Activated T-helper 1 cell treated with anti-CD3 and anti-CD28 coated beads, Interleukin-12 subunit alpha, Interleukin-12 subunit beta, Interleukin-2, Interleukin-4 antibody, amounts not matched to agents 30 ng/mL and 10 ng/mL and 1 ng/mL, durations not matched to agents 14 hours and 24 hours and 36 hours (primary cell): Measurements from ENCODE around the gene GINS1. TPM values are rescaled to one million over a fixed set of nuclear protein-coding genes. Genes with fewer than 3 reads are reported as not detected.

Experiments used
- DNase-seq: peaks from one replicate; pipeline ENCODE4 v3.0.0; 2021; ENCODE audit warnings: low spot score
- H3K27ac Mint-ChIP-seq: one replicate; pipeline ENCODE4 v1.8.0; 2021; ENCODE audit warnings: mild to moderate bottlenecking, mixed read lengths
- H3K27me3 Mint-ChIP-seq: one replicate; pipeline ENCODE4 v1.8.0; 2022; ENCODE audit warnings: mild to moderate bottlenecking, moderate library complexity, mixed read lengths; ENCODE audit not compliant: insufficient read depth
- H3K36me3 Mint-ChIP-seq: one replicate; pipeline ENCODE4 v1.8.0; 2021; ENCODE audit warnings: low read depth, mixed read lengths
- H3K4me1 Mint-ChIP-seq: one replicate; pipeline ENCODE4 v1.8.0; 2021; ENCODE audit warnings: low read depth, mixed read lengths
- H3K4me3 Mint-ChIP-seq: one replicate; pipeline ENCODE4 v1.8.0; 2021; ENCODE audit warnings: mild to moderate bottlenecking, moderate library complexity, mixed read lengths
- H3K9me3 Mint-ChIP-seq: one replicate; pipeline ENCODE4 v1.8.0; 2021; ENCODE audit warnings: mixed read lengths
- intact Hi-C: fragments of 100-400 bp; cut with micrococcal nuclease; formaldehyde crosslinking; loops from one replicate; pipeline ENCODE4 v1.15.1; 2024
- total RNA-seq: library from RNA; stranded (reverse); gene quantifications from 2 replicates; pipeline ENCODE4 v1.2.3, GENCODE V29; 2022

GINS1 gene
- total RNA-seq = 39.6 and 40.1 TPM in 2 replicates

DNA sequence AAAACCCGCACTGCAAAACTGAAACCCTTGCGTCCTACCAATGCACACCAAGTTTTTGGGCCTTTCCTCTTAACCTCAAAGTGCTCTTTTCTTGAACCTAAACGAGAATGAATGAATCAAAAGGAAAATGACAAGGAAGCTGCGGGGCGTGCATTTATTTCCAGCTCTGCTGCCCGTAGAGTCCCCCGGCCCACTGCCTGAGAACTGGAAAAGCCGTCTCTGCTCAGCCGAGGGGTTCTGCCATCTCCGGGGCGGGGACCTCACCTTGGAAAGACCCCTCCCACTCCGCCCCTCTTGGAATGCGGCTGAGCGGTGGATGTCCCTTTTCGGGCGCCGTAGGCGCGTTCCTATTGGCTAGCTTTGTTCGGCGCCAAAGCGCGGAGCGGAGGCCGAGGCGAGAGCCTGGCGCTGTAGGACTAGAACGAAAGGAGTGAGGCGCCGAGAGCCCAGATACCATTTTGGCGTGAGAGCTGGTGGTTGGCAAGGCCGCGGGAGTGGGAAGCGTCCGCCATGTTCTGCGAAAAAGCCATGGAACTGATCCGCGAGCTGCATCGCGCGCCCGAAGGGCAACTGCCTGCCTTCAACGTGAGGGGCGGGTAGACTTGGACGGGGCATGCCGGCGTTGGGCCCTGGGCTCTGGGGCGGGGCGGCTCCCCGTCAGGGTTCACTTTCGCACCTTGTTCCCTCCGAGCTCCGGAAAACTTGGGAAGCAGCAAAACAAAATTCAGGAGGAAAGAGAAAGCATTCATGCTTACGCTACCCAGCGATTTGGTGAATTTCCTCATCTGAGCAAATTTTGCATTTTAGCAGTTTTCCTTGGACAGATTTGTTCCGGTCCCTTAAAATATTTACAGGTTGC is at the start of gene GINS1:
GINS1 (plus strand) TSS at position 363 of the 859 bp plus-strand sequence; CDS start at position 511, 148 bp downstream.
- H3K27ac Mint-ChIP-seq = peak within 1 kb of the TSS; percentile 87

DNA sequence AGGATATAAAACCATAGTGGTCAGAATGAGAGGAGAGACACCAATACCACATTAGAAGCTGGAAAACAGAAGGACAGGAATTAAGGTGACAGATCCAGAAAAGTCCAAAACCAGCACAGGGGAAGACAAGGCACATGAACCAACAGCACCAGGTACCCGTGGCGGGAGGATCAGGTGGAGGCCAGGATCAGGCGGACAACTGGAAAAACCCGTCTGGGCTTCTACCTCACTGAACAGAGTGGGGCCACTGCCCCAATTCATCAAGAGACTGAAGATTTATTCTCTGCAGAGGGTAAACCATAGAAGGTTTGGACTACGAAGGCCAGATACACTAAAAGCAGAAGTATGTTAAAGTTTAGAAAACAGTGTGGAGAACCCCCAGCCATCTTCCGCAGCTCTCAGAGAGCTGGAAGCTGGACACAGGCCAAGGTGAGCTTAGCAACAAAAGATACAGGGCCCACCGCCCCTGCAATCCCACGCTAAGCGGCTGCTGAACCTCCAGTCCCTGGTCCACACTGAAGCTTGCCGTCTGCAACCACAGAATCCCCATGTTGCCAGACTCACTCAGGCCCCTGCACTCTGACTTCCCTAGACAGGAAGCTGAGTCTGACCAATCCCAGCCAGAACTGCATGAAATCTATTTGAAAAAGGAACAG is 46.7 kb upstream of the GINS1 start:
- Mint-ChIP-seq H3K4me1 (peaks cover 21% of the 10 kb centered on the region), H3K27ac (no peak overlapping the region), H3K4me3 (no peak overlapping the region), H3K9me3 (no peaks in the 10 kb centered on the region), H3K27me3 (no peaks in the 10 kb centered on the region), H3K36me3 (peaks cover 2% of the 10 kb centered on the region)
- intact Hi-C loops = no loop called here
- no peak for DNase-seq

More for the DNA sequence above, at the start of gene GINS1:
- peak; percentile 85 for DNase-seq
- H3K36me3 Mint-ChIP-seq = peaks cover 6% of the 10 kb centered on the region
- H3K4me1 Mint-ChIP-seq = peaks cover 27% of the 10 kb centered on the region
- no peaks in the 10 kb centered on the region for H3K27me3 Mint-ChIP-seq
- peak within 1 kb of the TSS; percentile 86 for H3K4me3 Mint-ChIP-seq
- intact Hi-C loops = loop anchor here (1.0 to 10.0 kb wide), 11 partner anchors 17 to 1985 kb away; partner anchors contain the start of genes ABHD12, ACSS1, CST7 and NANP
- peaks cover 16% of the 10 kb centered on the region for H3K9me3 Mint-ChIP-seq

DNA sequence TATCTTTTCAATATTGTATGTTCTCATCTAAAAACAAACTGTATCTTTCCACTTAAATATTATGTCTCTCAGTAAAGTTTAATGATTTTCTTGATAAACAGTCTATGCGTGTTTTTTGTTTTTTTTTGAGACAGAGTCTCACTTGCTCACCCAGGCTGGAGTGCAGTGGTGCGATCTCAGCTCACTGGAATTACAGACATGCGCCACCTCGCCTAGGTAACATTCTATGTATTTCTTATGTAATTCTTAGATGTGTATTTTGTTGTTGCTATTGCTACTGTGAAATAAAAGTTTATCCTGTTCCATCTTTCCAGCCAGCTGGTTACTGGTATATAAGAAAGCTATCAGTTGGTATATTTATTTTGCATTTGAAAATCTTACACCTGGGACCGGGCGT is 46.2 kb upstream of the GINS1 start:
- DNase-seq = no peak
- Mint-ChIP-seq H3K27ac (no peak overlapping the region), H3K9me3 (no peaks in the 10 kb centered on the region), H3K4me3 (no peak overlapping the region), H3K27me3 (no peaks in the 10 kb centered on the region), H3K4me1 (peaks cover 17% of the 10 kb centered on the region), H3K36me3 (peaks cover 2% of the 10 kb centered on the region)
- intact Hi-C loops = no loop called here

DNA sequence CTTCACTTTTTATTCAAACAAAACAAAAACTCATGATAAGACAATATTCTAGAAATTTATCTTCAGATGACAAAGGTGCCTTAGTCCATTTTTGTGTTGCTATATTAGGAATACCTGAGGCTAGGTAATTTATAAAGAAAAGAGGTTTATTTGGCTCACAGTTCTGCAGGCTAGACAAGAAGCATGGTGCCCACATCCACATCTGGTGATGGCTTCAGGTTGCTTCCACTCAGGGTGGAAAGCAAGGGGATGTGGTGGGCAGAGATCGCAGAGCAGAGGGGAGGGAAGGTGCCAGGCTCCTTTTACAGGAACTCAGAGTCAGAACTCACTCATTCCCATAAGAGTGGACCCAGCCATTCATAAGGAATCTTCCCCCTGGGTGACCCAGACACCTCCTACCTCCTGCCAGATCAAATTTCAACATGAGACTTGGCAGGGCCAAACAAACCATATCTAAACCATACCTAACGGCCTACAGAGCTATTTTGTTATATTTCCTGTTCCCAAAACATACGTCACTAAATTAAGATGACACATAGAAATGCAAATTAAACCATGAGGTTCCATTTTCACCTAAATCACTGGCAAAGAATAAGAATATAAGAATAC is 43.2 kb upstream of the GINS1 start:
- no peaks in the 10 kb centered on the region for H3K27me3 Mint-ChIP-seq
- H3K9me3 Mint-ChIP-seq = no peaks in the 10 kb centered on the region
- no peak overlapping the region for H3K4me3 Mint-ChIP-seq
- intact Hi-C loops = no loop called here
- H3K4me1 Mint-ChIP-seq = peaks cover 4% of the 10 kb centered on the region
- DNase-seq = no peak
- H3K36me3 Mint-ChIP-seq = peaks cover 7% of the 10 kb centered on the region
- no peak overlapping the region for H3K27ac Mint-ChIP-seq

DNA sequence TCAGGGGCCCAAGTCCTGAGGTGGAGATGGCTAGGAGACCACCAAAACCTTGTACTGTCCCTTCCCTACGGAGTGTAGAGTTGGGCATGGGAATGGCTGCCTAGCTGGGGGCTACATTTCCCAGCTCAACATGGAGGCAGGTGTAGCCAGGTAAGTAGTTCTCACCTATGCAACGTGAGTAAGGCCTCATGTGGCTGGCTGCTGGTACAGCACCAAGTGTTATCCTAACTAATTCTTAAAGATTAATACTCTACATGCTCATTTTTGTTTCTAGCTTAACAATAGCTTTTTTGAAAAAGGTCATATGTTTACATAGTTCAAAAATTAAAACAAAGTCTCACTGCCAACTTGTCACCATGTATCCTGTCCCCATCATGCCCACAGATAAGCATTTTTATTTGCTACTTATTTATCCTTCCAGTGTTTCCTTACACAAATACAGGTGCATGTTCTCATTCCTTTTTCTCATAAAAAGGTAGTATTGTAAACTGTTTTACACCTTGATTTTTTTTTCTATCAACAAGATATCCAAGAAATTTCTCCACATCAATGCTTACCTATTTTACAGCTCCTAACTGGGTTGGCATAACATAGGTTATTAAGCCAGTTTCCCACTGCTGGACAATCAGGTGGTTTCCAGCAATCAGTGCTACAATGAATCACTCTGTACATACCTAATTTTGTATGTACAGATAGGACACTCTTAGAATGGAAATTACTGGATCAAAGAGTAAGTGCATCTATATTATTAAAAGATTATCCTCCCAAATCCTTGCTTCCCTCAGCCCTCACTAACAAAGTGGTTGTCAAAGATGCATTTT is 42.4 kb upstream of the GINS1 start:
- DNase-seq = no peak
- H3K36me3 Mint-ChIP-seq = peaks cover 7% of the 10 kb centered on the region
- H3K4me1 Mint-ChIP-seq = peaks cover 4% of the 10 kb centered on the region
- H3K27ac Mint-ChIP-seq = no peak overlapping the region
- H3K4me3 Mint-ChIP-seq = no peak overlapping the region
- no peaks in the 10 kb centered on the region for H3K27me3 Mint-ChIP-seq
- intact Hi-C loops = no loop called here
- no peaks in the 10 kb centered on the region for H3K9me3 Mint-ChIP-seq

DNA sequence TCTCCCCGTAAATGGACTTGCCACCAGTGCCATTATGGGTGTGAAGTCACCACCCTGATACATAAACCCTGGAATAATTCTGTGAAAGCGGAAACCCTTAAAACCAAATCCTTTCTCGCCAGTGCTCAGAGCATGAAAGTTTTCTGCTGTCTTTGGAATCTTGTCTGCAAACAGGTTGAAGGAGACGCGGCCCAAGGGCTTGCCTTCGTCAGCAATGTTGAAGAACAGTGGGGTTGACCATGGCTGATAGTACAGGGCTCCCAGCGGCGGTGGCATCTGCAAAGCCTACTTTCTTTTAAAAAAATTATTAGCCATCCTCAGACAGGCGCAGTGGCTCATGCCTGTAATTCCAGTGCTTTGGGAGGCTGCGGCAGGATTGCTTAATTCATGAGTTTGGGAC is 38.9 kb upstream of the GINS1 start:
- H3K9me3 Mint-ChIP-seq = no peaks in the 10 kb centered on the region
- H3K27ac Mint-ChIP-seq = no peak overlapping the region
- no peak for DNase-seq
- H3K4me1 Mint-ChIP-seq = peaks cover 24% of the 10 kb centered on the region
- intact Hi-C loops = no loop called here
- H3K36me3 Mint-ChIP-seq = peaks cover 8% of the 10 kb centered on the region
- no peaks in the 10 kb centered on the region for H3K27me3 Mint-ChIP-seq
- H3K4me3 Mint-ChIP-seq = no peak overlapping the region

DNA sequence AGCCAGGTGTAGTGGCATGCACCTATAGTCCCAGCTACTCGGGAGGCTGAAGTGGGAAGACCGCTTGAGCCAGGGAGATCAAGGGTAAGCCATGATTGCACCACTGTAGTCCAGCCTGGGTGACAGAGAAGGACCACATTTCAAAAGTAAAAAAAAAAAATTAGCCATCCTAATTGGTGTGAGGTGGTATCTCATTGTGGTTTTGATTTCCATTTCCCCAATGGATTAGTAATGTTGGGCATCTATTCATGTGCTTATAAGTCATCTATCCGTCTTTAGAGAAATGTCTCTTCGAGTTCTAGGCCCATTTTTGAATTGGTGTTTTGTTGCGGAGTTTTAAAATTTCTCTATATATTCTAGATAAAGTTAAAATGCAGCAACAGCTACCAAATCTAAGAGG is 38.5 kb upstream of the GINS1 start:
- H3K27me3 Mint-ChIP-seq = no peaks in the 10 kb centered on the region
- H3K36me3 Mint-ChIP-seq = peaks cover 10% of the 10 kb centered on the region
- H3K4me1 Mint-ChIP-seq = peaks cover 24% of the 10 kb centered on the region
- no peak overlapping the region for H3K27ac Mint-ChIP-seq
- H3K9me3 Mint-ChIP-seq = no peaks in the 10 kb centered on the region
- no peak overlapping the region for H3K4me3 Mint-ChIP-seq
- DNase-seq = no peak
- intact Hi-C loops = no loop called here

DNA sequence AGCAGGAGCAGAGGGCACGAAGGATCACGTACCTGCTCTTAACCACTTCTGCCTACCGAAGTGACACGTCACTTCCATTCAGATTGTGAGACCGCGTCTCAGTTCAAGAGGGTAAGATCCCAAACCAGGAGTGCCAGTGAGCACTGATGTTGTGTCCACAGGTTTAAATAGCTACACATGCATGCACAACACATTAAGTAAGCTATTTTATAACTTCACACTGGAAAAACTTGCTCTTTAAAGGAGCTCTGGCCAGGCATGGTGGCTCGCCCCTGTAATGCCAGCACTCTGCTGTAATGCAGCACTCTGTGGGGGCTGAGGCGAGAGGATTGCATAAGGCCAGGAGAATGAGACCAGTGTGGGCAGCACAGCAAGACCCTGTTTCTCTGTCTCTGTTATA is 37.9 kb upstream of the GINS1 start:
- no peak for DNase-seq
- H3K36me3 Mint-ChIP-seq = peaks cover 14% of the 10 kb centered on the region
- no peaks in the 10 kb centered on the region for H3K9me3 Mint-ChIP-seq
- no peak overlapping the region for H3K4me3 Mint-ChIP-seq
- H3K4me1 Mint-ChIP-seq = peaks cover 24% of the 10 kb centered on the region
- intact Hi-C loops = no loop called here
- no peaks in the 10 kb centered on the region for H3K27me3 Mint-ChIP-seq
- no peak overlapping the region for H3K27ac Mint-ChIP-seq

DNA sequence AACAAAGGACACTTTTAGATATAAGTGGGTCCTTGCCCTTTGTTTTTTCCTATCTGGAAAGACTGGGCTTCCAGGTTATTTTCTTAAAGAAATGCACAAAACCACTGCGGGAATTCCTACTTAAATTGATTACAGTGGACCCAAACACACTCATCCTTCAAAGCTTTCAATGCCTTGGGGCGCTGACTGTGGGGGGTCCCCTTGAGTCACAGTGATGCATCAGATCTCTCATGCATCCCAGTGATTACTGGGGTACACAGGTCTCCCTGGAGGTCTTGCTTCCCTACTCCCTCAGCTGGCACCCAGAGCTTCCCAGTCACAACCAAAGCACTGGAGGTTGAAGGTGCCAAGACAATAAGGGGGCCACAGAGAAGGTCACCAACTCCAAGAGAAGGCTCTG is 37.5 kb upstream of the GINS1 start:
- Mint-ChIP-seq H3K27ac (no peak overlapping the region), H3K36me3 (peaks cover 15% of the 10 kb centered on the region), H3K27me3 (no peaks in the 10 kb centered on the region), H3K4me1 (peaks cover 24% of the 10 kb centered on the region), H3K9me3 (no peaks in the 10 kb centered on the region), H3K4me3 (no peak overlapping the region)
- intact Hi-C loops = no loop called here
- no peak for DNase-seq

DNA sequence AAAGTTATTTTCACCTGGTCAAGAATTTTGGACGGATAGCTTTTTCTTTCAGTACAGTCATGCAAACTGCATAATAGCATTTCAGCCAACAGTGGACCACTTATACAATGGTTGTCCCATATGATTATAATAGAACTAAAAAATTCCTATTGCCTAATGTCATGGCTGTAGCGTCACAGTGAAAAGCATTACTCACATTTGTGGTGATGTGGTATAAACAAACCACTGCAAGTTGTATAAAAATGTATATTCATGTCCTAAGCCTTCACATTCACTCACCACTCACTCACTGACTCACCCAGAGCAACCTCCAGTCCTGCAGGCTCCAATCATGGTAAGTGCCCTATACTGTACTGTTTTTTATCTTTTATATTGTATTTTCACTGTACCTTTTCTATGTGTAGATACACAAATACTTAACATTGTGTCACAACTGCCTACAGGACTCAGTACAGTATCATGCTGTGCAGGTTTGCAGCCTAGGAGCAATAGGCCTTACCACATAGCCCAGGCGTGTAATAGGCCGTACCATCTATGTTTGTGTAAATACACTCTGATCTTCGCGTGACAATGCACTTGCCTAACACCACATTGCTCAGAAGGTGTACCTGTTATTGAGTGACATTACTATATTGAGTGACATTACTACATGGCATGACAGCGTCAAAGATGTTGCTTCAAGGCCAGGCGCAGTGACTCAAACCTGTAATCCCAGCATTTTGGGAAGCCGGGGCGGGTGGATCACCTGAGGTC is 34.7 kb upstream of the GINS1 start:
- DNase-seq = no peak
- no peak overlapping the region for H3K27ac Mint-ChIP-seq
- intact Hi-C loops = no loop called here
- no peaks in the 10 kb centered on the region for H3K9me3 Mint-ChIP-seq
- peaks cover 24% of the 10 kb centered on the region for H3K4me1 Mint-ChIP-seq
- H3K4me3 Mint-ChIP-seq = no peak overlapping the region
- H3K36me3 Mint-ChIP-seq = peaks cover 8% of the 10 kb centered on the region
- no peaks in the 10 kb centered on the region for H3K27me3 Mint-ChIP-seq

DNA sequence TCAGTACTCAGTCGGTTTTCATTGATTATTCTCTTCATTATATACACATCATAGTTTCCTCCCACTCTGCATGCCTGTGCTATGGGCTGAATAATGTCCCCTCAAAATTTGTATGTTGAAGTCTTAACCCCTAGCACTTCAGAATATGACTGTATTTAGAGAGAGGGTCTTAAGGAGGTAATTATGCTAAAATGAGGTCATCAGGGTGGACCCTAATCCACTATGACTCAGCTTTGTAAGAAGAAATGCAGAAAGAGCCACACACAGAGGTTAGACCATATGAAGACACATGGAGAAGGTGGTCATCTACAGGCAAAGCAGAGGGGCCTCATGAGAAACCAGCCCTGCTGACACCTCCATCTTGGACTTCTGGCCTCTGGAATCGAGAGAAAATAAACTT is 32.6 kb upstream of the GINS1 start:
- no peak overlapping the region for H3K4me3 Mint-ChIP-seq
- H3K9me3 Mint-ChIP-seq = no peaks in the 10 kb centered on the region
- H3K4me1 Mint-ChIP-seq = peaks cover 30% of the 10 kb centered on the region
- DNase-seq = no peak
- no peak overlapping the region for H3K27ac Mint-ChIP-seq
- H3K36me3 Mint-ChIP-seq = peaks cover 11% of the 10 kb centered on the region
- no peaks in the 10 kb centered on the region for H3K27me3 Mint-ChIP-seq
- intact Hi-C loops = no loop called here

DNA sequence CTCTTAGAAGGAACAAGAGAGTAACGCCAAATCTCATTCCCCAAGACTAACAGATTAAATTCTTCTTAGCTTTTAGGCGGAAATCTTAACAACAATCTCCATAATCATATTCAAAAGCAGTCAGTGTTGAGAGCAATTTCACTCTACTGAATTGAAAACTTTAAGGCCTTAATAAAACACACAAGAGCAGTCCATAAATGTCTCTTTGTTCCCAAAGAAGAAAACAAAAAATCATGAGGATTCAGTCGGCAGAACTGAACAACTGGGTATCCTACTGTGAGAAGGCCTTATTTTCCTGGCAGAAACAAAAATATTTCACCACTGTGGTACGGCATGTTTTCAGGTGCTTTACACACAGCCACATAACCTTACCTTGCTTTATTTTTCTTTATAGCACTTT is 31.2 kb upstream of the GINS1 start:
- Mint-ChIP-seq H3K27ac (no peak overlapping the region), H3K36me3 (peaks cover 11% of the 10 kb centered on the region)
- intact Hi-C loops = no loop called here

More for the DNA sequence above, 31.2 kb upstream of the GINS1 start:
- Mint-ChIP-seq H3K4me1 (peaks cover 30% of the 10 kb centered on the region), H3K4me3 (no peak overlapping the region), H3K27me3 (no peaks in the 10 kb centered on the region), H3K9me3 (no peaks in the 10 kb centered on the region)
- DNase-seq = no peak
